Muscle layer of colon (tissue), 2 donors: Measurements from ENCODE around the gene SOX6.
"Not testable (repeated sequence)": the region's sequence is repeated elsewhere in the genome, so short reads cannot be mapped to it uniquely, and the experiment has no call there.

Experiments used
- H3K27ac ChIP-seq: one replicate; pipeline ENCODE4 v1.7.0; 2013; ENCODE audit warnings: low read depth, mild to moderate bottlenecking, low read length, moderate library complexity
- H3K27me3 ChIP-seq, 2 donors: one replicate each; pipeline ENCODE4 v1.7.0; 2013; ENCODE audit warnings: low read length in 2 of 2, mild to moderate bottlenecking in 2 of 2; ENCODE audit not compliant: insufficient read depth in 2 of 2, control insufficient read depth in 1 of 2
- H3K36me3 ChIP-seq: one replicate; pipeline ENCODE4 v1.7.0; 2013; ENCODE audit warnings: mild to moderate bottlenecking, low read length; ENCODE audit not compliant: insufficient read depth
- H3K4me1 ChIP-seq: one replicate; pipeline ENCODE4 v1.7.0; 2013; ENCODE audit warnings: mild to moderate bottlenecking, low read length; ENCODE audit not compliant: insufficient read depth
- H3K4me3 ChIP-seq, 2 donors: one replicate each; pipeline ENCODE4 v1.7.0; 2013; ENCODE audit warnings: low read length in 2 of 2, low read depth in 1 of 2, mild to moderate bottlenecking in 1 of 2, moderate library complexity in 1 of 2
- H3K9ac ChIP-seq: one replicate; pipeline ENCODE4 v1.7.0; 2013; ENCODE audit warnings: low read length
- H3K9me3 ChIP-seq: one replicate; pipeline ENCODE4 v1.7.0; 2013; ENCODE audit warnings: mild to moderate bottlenecking, low read length
- donor health status: abdominal sarcoma.
- donor health status: Adenocarcinoma of cecum.

SOX6 gene

DNA sequence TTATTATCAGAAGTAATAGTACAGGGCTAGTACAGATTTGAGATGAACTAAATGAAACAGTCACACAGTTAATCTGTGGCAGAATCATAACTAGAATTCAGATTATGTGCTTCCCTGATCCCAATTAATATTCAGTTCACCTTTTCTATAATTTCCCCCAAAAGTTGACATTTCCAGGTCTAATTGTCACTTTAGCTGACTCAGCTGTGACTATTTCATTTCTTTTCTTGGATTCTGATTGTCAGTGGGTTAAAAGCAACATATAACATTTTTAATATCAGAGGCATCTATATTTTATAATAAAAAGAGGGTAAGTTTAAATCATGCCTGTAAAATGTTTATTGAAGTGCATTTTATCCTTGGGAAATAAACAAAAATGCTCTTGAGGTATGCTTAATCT is 28.8 kb upstream of the SOX6 start:
- Histone ChIP-seq H3K9me3 (no peaks in the 10 kb centered on the region), H3K4me1 (no peaks in the 10 kb centered on the region), H3K27me3 (no peaks in the 10 kb centered on the region), H3K27ac (no peak overlapping the region), H3K36me3 (no peaks in the 10 kb centered on the region), H3K4me3 (no peak overlapping the region), H3K9ac (no peak overlapping the region)

DNA sequence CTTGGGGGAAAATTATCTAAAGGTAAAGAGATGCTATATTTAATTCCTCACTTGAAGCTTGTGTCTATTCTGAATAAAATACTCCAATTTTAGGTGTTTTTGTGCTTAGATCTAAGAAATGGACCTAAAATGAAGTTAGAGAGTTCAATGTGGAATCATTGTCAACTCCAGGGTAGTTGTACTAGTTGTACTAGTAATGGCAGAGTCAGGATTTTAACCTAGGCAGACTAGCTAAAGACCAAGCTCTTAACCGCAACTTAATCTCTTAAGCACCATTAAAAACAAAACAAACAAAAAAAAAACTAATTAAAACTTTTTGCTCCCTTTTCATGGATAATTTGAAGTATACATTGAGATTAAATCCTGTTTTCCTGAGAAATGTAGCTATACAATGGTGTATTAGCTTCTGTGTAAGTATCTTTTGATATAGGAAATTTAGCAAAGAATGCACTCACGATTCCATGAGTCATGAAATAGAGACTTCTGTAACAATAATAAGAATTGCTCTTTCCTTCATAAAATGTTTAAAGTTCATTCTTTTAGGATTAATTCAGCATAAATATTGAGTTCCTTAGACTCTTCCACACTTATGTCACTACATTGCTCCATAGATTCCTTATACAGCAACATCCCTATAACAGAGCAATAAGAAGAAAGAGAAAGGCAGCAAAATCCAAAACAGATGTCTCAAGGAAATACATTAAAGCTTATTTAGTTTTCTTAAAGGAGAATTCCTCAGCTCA is 26.5 kb upstream of the SOX6 start:
- H3K9me3 ChIP-seq: no peaks in the 10 kb centered on the region
- no peaks in the 10 kb centered on the region for H3K36me3 ChIP-seq
- H3K9ac ChIP-seq: no peak overlapping the region
- H3K4me1 ChIP-seq: no peaks in the 10 kb centered on the region
- no peaks in the 10 kb centered on the region for H3K27me3 ChIP-seq
- no peak overlapping the region for H3K27ac ChIP-seq
- no peak overlapping the region for H3K4me3 ChIP-seq

- no peaks in the 10 kb centered on the region for H3K9me3 ChIP-seq
- no peak overlapping the region for H3K4me3 ChIP-seq
- H3K4me1 ChIP-seq: no peaks in the 10 kb centered on the region
- no peaks in the 10 kb centered on the region for H3K36me3 ChIP-seq
- no peak overlapping the region for H3K27ac ChIP-seq
- H3K27me3 ChIP-seq: no peaks in the 10 kb centered on the region
- no peak overlapping the region for H3K9ac ChIP-seq
Measured at GRCh38 chr11:16382186-16382585, 25.8 kb upstream of the SOX6 start.

DNA sequence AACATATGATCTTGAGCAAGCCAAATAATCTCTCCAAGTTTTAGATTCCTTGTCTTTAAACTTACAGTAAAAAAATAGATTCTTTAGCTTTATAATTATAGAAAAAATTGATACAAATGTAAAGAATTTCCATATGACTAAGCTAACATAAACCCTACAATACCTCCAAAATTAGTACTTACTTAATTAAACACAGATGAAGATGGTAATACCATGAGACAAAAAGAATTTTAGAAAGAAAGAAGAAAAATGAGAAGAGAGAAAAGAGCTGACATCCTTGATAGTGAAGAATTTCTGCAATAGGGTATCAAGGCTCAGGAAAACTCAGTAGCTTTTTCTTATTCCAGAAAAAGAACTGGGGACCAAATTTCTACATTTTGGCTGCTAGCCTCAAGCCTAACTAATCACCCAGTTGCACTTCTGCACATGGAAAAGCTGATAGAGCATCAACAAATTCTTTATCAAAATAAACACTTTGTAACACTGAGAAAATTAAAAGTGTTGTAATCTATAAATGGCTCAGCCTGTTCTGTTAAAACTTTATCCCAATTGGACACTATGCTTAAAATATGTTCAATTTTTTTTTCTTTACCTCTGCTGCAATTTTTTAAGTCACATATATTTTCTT is 24.7 kb upstream of the SOX6 start:
- Histone ChIP-seq H3K9me3 (no peaks in the 10 kb centered on the region), H3K27me3 (no peaks in the 10 kb centered on the region), H3K36me3 (no peaks in the 10 kb centered on the region), H3K27ac (no peak overlapping the region), H3K9ac (no peak overlapping the region), H3K4me1 (no peaks in the 10 kb centered on the region), H3K4me3 (no peak overlapping the region)

- H3K9me3 ChIP-seq: no peaks in the 10 kb centered on the region
- H3K27ac ChIP-seq: no peak overlapping the region
- H3K4me1 ChIP-seq: no peaks in the 10 kb centered on the region
- H3K36me3 ChIP-seq: no peaks in the 10 kb centered on the region
- no peak overlapping the region for H3K9ac ChIP-seq
- H3K27me3 ChIP-seq: no peaks in the 10 kb centered on the region
- no peak overlapping the region for H3K4me3 ChIP-seq
Measured at GRCh38 chr11:16378906-16379305, 22.6 kb upstream of the SOX6 start.

DNA sequence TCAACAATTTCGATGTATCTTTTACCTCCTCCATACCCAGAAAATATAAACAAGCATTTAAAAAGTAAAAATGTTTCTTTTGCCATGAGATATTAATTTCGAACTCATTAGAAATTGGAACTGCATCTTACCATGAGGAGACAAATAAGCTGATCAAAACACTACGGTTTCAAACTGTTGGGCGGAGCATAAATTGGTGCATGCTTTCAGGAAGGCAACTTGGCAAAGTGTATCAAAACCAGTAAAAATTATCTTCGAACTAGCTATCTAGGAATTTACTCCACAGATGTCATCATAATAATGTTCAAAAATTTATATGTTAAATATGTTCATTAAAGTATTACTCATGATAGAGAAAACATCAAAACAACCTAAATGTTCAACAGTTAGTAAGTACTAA is 21.4 kb upstream of the SOX6 start:
- Histone ChIP-seq H3K27ac (no peak overlapping the region), H3K4me1 (no peaks in the 10 kb centered on the region), H3K27me3 (no peaks in the 10 kb centered on the region), H3K9me3 (no peaks in the 10 kb centered on the region), H3K9ac (no peak overlapping the region), H3K36me3 (no peaks in the 10 kb centered on the region), H3K4me3 (no peak overlapping the region)

GRCh38 chr11:16375664-16376063 is 19.3 kb upstream of the SOX6 start:
- not testable (repeated sequence) for H3K4me3 ChIP-seq, H3K27ac ChIP-seq, H3K4me1 ChIP-seq, H3K36me3 ChIP-seq, H3K27me3 ChIP-seq, H3K9ac ChIP-seq, H3K9me3 ChIP-seq

GRCh38 chr11:16373768-16374167 is 17.4 kb upstream of the SOX6 start:
- no peak overlapping the region for H3K9ac ChIP-seq
- H3K36me3 ChIP-seq: no peaks in the 10 kb centered on the region
- no peaks in the 10 kb centered on the region for H3K4me1 ChIP-seq
- no peaks in the 10 kb centered on the region for H3K27me3 ChIP-seq
- no peak overlapping the region for H3K4me3 ChIP-seq
- H3K9me3 ChIP-seq: no peaks in the 10 kb centered on the region
- no peak overlapping the region for H3K27ac ChIP-seq

DNA sequence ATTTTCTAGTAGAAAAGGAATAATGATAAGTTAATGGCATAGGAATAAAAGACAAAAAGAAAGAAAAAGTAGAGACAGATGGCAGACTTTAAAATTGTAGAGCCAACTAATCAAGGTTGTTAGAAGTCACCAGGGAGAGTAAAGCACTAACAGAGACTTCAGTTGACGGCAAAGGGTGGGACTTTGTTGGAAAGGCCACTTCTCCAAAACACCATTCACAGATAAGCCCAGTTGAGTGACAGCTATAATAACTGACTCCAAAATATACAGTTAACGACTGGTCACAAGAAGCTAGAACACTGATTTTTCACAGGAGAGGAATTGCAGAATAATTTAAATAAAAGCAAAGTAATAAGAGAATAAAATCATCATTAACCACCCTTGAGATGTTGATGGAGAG is 16.0 kb upstream of the SOX6 start:
- Histone ChIP-seq H3K9ac (no peak overlapping the region), H3K27me3 (no peaks in the 10 kb centered on the region), H3K36me3 (no peaks in the 10 kb centered on the region), H3K4me3 (no peak overlapping the region), H3K27ac (no peak overlapping the region), H3K4me1 (no peaks in the 10 kb centered on the region), H3K9me3 (no peaks in the 10 kb centered on the region)

DNA sequence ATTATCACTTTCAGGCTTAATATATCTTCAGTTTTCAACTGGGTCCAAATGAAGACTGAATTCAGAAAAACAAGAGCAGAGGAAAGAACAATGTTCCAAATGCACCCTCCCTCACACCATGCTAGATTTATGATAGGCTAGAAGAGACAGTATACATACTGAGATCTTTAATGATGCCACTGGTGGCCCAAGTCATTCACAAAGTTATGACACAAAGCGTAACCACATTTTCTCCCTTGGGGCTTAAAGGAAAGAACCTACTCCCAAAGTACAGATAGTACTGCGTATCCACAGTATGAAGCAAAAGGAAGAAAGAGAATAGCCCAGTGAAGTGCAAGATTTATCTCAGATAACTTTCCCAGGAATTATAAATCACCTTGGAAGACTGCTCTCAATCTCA is 10.9 kb upstream of the SOX6 start:
- Histone ChIP-seq H3K27me3 (no peaks in the 10 kb centered on the region), H3K4me1 (no peaks in the 10 kb centered on the region), H3K27ac (no peak overlapping the region), H3K36me3 (no peaks in the 10 kb centered on the region), H3K9me3 (no peaks in the 10 kb centered on the region), H3K9ac (no peak overlapping the region), H3K4me3 (no peak overlapping the region)

GRCh38 chr11:16365581-16366228 is 9.4 kb upstream of the SOX6 start:
- Histone ChIP-seq H3K27ac (no peak overlapping the region), H3K4me3 (no peak overlapping the region), H3K36me3 (no peaks in the 10 kb centered on the region), H3K9me3 (no peaks in the 10 kb centered on the region), H3K27me3 (no peaks in the 10 kb centered on the region), H3K9ac (no peak overlapping the region), H3K4me1 (no peaks in the 10 kb centered on the region)

DNA sequence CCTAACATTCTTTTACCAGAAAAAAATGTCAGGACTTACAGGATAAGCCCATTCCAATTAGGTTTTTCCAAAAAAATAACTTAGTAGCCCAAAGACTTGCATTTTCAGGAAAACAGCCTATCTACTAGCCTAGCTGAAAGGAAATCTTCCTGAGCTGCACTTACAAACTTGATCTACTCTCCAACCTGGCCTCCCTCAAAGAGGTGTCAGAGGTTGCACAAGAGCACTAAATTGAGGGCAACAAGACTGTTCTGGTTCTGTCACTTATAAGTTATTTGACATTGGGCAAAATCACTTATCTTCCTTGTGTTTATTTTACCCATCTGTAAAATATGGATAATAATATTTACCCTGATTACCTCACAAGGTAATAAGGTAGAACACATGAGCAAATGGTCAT is 7.9 kb upstream of the SOX6 start:
- H3K9me3 ChIP-seq: no peaks in the 10 kb centered on the region
- H3K36me3 ChIP-seq: no peaks in the 10 kb centered on the region
- H3K4me1 ChIP-seq: no peaks in the 10 kb centered on the region
- H3K27me3 ChIP-seq: no peaks in the 10 kb centered on the region
- no peak overlapping the region for H3K9ac ChIP-seq
- no peak overlapping the region for H3K4me3 ChIP-seq
- H3K27ac ChIP-seq: no peak overlapping the region
